Measurements from ENCODE around the gene ERP44.

DNA sequence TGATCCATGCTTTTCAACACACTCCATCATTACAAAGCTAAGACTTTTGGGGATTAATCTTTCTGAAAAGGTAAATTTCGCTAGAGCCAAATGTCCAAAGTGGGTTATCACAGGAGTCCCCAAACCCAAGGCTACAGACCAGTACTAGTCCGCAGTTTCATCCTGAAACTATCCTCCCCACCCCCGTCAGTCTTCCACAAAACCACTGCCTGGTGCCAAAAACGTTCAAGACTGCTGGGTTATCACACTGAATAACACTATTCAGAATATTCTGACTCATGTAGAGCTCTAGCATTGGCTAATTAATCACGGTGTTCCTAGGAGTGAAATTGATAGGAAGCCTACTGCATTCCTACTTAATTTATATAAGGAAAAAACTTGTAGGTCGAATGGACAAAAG, 24.7 kb downstream of the ERP44 start:
- TF ChIP-seq, protein P1, sequence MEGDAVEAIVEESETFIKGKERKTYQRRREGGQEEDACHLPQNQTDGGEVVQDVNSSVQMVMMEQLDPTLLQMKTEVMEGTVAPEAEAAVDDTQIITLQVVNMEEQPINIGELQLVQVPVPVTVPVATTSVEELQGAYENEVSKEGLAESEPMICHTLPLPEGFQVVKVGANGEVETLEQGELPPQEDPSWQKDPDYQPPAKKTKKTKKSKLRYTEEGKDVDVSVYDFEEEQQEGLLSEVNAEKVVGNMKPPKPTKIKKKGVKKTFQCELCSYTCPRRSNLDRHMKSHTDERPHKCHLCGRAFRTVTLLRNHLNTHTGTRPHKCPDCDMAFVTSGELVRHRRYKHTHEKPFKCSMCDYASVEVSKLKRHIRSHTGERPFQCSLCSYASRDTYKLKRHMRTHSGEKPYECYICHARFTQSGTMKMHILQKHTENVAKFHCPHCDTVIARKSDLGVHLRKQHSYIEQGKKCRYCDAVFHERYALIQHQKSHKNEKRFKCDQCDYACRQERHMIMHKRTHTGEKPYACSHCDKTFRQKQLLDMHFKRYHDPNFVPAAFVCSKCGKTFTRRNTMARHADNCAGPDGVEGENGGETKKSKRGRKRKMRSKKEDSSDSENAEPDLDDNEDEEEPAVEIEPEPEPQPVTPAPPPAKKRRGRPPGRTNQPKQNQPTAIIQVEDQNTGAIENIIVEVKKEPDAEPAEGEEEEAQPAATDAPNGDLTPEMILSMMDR (IDR thresholded peaks at IDR 0.05 in 2 of 3, conservative IDR thresholded peaks at IDR 0.05 in 1 of 3; ENCODE audit: borderline replicate concordance in 1 of 3, insufficient read depth in 1 of 3, low read depth in 2 of 3, low read length in 2 of 3), result no peak
- TF ChIP-seq CEBPB (IDR thresholded peaks at IDR 0.05; ENCODE audit: low read depth) (no peak), EZH2phosphoT487 (IDR thresholded peaks at IDR 0.05; ENCODE audit: borderline replicate concordance) (no peak), RAD21 (IDR thresholded peaks at IDR 0.05; ENCODE audit: low read depth) (no peak), ZNF274 (IDR thresholded peaks at IDR 0.05; ENCODE audit: low read depth, low read length) (no peak), POLR2AphosphoS5 (IDR thresholded peaks at IDR 0.05; ENCODE audit: low read depth, low read length) (no peak), FOSL1 (IDR thresholded peaks at IDR 0.05; ENCODE audit: low read depth) (no peak), POLR2A (IDR thresholded peaks at IDR 0.05; ENCODE audit: borderline replicate concordance, extremely low read depth, insufficient read depth, insufficient read length) (no peak)
- TF ChIP-seq, protein P2, sequence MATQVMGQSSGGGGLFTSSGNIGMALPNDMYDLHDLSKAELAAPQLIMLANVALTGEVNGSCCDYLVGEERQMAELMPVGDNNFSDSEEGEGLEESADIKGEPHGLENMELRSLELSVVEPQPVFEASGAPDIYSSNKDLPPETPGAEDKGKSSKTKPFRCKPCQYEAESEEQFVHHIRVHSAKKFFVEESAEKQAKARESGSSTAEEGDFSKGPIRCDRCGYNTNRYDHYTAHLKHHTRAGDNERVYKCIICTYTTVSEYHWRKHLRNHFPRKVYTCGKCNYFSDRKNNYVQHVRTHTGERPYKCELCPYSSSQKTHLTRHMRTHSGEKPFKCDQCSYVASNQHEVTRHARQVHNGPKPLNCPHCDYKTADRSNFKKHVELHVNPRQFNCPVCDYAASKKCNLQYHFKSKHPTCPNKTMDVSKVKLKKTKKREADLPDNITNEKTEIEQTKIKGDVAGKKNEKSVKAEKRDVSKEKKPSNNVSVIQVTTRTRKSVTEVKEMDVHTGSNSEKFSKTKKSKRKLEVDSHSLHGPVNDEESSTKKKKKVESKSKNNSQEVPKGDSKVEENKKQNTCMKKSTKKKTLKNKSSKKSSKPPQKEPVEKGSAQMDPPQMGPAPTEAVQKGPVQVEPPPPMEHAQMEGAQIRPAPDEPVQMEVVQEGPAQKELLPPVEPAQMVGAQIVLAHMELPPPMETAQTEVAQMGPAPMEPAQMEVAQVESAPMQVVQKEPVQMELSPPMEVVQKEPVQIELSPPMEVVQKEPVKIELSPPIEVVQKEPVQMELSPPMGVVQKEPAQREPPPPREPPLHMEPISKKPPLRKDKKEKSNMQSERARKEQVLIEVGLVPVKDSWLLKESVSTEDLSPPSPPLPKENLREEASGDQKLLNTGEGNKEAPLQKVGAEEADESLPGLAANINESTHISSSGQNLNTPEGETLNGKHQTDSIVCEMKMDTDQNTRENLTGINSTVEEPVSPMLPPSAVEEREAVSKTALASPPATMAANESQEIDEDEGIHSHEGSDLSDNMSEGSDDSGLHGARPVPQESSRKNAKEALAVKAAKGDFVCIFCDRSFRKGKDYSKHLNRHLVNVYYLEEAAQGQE (IDR thresholded peaks at IDR 0.05; ENCODE audit: low read depth), result no peak

Measured in HCT116 (cell line).